ENCODE results near the gene CXCL13. TPM values are rescaled to one million over a fixed set of nuclear protein-coding genes. Genes with fewer than 3 reads are reported as not detected.

The CXCL13 gene
- polyA plus RNA-seq, 1 experiment, result not detected

GRCh38 chr4:77625485-77625884, 19.9 kb downstream of the CXCL13 start:
- no peak for DNase-seq (ENCODE audit: low read depth)
- peaks cover 12% of the 10 kb centered on the region for H3K27me3 ChIP-seq (ENCODE audit: control insufficient read depth, insufficient read depth, low read length)
- H3K36me3 ChIP-seq (ENCODE audit: control insufficient read depth, insufficient read depth, low read length), result no peaks in the 10 kb centered on the region
- no peak overlapping the region for H3K4me3 ChIP-seq (ENCODE audit: low read depth, low read length)
- no peak for TF ChIP-seq CTCF (IDR thresholded peaks at IDR 0.05; ENCODE audit: insufficient read depth, low read depth, low read length)
- POLR2A ChIA-PET, result no interaction called here
- CTCF ChIA-PET, result interaction anchor here (0.6 kb wide), 1 partner anchor 234 kb away, joined by 3 read pairs; no protein-coding TSS in a partner anchor

GRCh38 chr4:77629885-77630284, 24.3 kb downstream of the CXCL13 start:
- no peak for TF ChIP-seq CTCF (IDR thresholded peaks at IDR 0.05; ENCODE audit: insufficient read depth, low read depth, low read length)
- Histone ChIP-seq H3K4me3 (ENCODE audit: low read depth, low read length) (no peak overlapping the region), H3K36me3 (ENCODE audit: control insufficient read depth, insufficient read depth, low read length) (no peaks in the 10 kb centered on the region), H3K27me3 (ENCODE audit: control insufficient read depth, insufficient read depth, low read length) (peaks cover 3% of the 10 kb centered on the region; the same call in 1 of the 2 replicates)
- ChIA-PET POLR2A (no interaction called here), CTCF (interaction anchor here (1.0 to 3.5 kb wide), 3 partner anchors 11 to 68 kb away, joined by 3 to 28 read pairs (median 12); no protein-coding TSS in a partner anchor)
- DNase-seq (ENCODE audit: low read depth), result no peak

- TF ChIP-seq CTCF (IDR thresholded peaks at IDR 0.05; ENCODE audit: insufficient read depth, low read depth, low read length), result no peak
- no peak for DNase-seq (ENCODE audit: low read depth)
- CTCF ChIA-PET, result interaction anchor here (2.7 kb wide), 1 partner anchor 31 kb away, joined by 12 read pairs; no protein-coding TSS in a partner anchor
Observed at GRCh38 chr4:77631276-77631675, 25.7 kb downstream of the CXCL13 start.

GRCh38 chr4:77634132-77634785, 28.6 kb downstream of the CXCL13 start:
- DNase-seq (ENCODE audit: low read depth), result no peak
- no peak for TF ChIP-seq CTCF (IDR thresholded peaks at IDR 0.05; ENCODE audit: insufficient read depth, low read depth, low read length)
- H3K36me3 ChIP-seq (ENCODE audit: control insufficient read depth, insufficient read depth, low read length), result no peaks in the 10 kb centered on the region
- ChIA-PET POLR2A (no interaction called here), CTCF (no interaction called here)
- no peak overlapping the region for H3K4me3 ChIP-seq (ENCODE audit: low read depth, low read length)
- no peaks in the 10 kb centered on the region for H3K27me3 ChIP-seq (ENCODE audit: control insufficient read depth, insufficient read depth, low read length)

More at GRCh38 chr4:77631276-77631675, 25.7 kb downstream of the CXCL13 start:
- H3K27me3 ChIP-seq (ENCODE audit: control insufficient read depth, insufficient read depth, low read length), result no peaks in the 10 kb centered on the region
- POLR2A ChIA-PET, result no interaction called here
- no peak overlapping the region for H3K4me3 ChIP-seq (ENCODE audit: low read depth, low read length)
- no peaks in the 10 kb centered on the region for H3K36me3 ChIP-seq (ENCODE audit: control insufficient read depth, insufficient read depth, low read length)

- no peak overlapping the region for H3K4me3 ChIP-seq (ENCODE audit: low read depth, low read length)
- CTCF ChIA-PET, result interaction anchor here (2.1 kb wide), 1 partner anchor 16 kb away, joined by 7 read pairs; no protein-coding TSS in a partner anchor
- POLR2A ChIA-PET, result no interaction called here
- H3K27me3 ChIP-seq (ENCODE audit: control insufficient read depth, insufficient read depth, low read length), result no peaks in the 10 kb centered on the region
- H3K36me3 ChIP-seq (ENCODE audit: control insufficient read depth, insufficient read depth, low read length), result no peaks in the 10 kb centered on the region
- no peak for DNase-seq (ENCODE audit: low read depth)
- no peak for TF ChIP-seq CTCF (IDR thresholded peaks at IDR 0.05; ENCODE audit: insufficient read depth, low read depth, low read length)
Observed at GRCh38 chr4:77635246-77635645, 29.6 kb downstream of the CXCL13 start.

Data from BJ (cell line).